ENCODE measurements around the gene PLXNA4. TPM values are rescaled to one million over a fixed set of nuclear protein-coding genes. Genes with fewer than 3 reads are reported as not detected.

PLXNA4 gene
- total RNA-seq, 1 experiment from 2014 or later = not detected

DNA sequence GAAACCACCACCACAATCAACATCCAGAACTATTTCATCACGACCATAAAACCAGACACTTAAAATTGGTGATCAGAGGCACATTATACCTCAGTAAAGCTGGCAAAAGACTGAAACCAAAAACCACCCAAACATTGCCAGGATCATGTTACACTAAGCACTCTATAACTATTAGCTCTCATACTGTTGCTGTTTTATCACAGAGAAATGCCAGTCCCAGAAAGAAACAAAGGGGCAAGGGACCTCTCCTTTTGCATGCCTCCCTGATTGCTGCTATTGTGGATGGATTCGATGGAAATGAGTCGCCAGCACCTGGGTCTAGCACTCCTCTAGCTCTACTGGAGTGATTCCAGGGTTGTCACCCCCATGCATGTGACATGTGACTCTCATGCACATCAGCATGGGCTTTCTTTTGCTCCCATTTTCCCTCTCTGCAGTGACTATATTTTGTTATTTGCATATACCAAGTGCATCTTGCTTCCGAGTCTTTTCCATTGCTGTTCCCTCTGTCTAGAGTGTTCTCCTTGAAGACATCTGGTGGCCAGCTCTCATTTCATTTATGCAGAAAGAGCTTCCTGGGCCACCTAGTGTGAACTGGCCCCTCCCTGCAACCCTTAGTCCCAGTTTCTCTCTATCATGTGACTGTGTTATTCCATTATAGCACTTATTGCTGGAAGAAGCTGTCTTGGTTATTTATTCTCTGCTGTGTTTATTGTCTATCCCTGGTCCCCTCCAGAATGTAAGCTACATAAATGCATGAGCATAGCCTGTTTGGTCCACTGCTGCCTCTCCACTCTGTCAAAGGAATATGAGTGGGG is 300.6 kb downstream of the PLXNA4 start:
- Histone ChIP-seq H2AFZ (ENCODE audit: low read depth, low read length, poor library complexity, severe bottlenecking) (no peak overlapping the region), H3K27ac (ENCODE audit: low read depth, low read length) (no peak overlapping the region), H3K4me3 (replicated peaks in 1 of 2; ENCODE audit: low read depth in 1 of 2, low read length in 2 of 2) (no peak overlapping the region), H3K4me2 (ENCODE audit: low read length) (no peak overlapping the region), H3K4me1 (ENCODE audit: control insufficient read depth in 1 of 2, insufficient read depth in 2 of 2, low read length in 2 of 2) (no peaks in the 10 kb centered on the region), H3K36me3 (ENCODE audit: control insufficient read depth in 1 of 2, insufficient read depth in 2 of 2, low read length in 2 of 2) (no peaks in the 10 kb centered on the region), H3K27me3 (ENCODE audit: insufficient read depth, low read length) (peaks cover 29% of the 10 kb centered on the region; the same call in 1 of the 2 replicates), H3K79me2 (ENCODE audit: insufficient read depth, low read length) (no peaks in the 10 kb centered on the region), H3K9me3 (ENCODE audit: control insufficient read depth in 1 of 2, insufficient read depth in 1 of 2, low read depth in 1 of 2, low read length in 2 of 2) (no peaks in the 10 kb centered on the region), H3K9ac (ENCODE audit: low read length) (no peak overlapping the region), H4K20me1 (ENCODE audit: insufficient read depth) (no peaks in the 10 kb centered on the region), H3K9me2 (ENCODE audit: insufficient read depth) (no peaks in the 10 kb centered on the region)
- BruUV-seq (replicated peaks) = no TSS peak
- ATAC-seq (no peak), DNase-seq (ENCODE audit: low read depth, low spot score) (no peak)
- POLR2A ChIA-PET = no interaction called here
- intact Hi-C loops (cut with micrococcal nuclease) = no loop called here
- RAD21 ChIA-PET (ENCODE audit: low non-redundant PET in 1 of 2, low total read pairs in 2 of 2, uncharacterized antibody in 2 of 2, unreplicated experiment in 2 of 2) = no interaction called here
- no peak for TF ChIP-seq CBX3 (IDR thresholded peaks at IDR 0.05; ENCODE audit: low read depth)
- TF ChIP-seq POLR2AphosphoS5 (IDR thresholded peaks at IDR 0.05; ENCODE audit: low read depth, low read length) = no peak
- no peak for TF ChIP-seq EGR1 (IDR thresholded peaks at IDR 0.05; ENCODE audit: low read depth)
- no peak for TF ChIP-seq EZH2 (IDR thresholded peaks at IDR 0.05)
- TF ChIP-seq FOSL1 (IDR thresholded peaks at IDR 0.05; ENCODE audit: low read depth) = no peak
- no peak for TF ChIP-seq EZH2phosphoT487 (IDR thresholded peaks at IDR 0.05; ENCODE audit: borderline replicate concordance)
- CTCF ChIA-PET = no interaction called here

DNA sequence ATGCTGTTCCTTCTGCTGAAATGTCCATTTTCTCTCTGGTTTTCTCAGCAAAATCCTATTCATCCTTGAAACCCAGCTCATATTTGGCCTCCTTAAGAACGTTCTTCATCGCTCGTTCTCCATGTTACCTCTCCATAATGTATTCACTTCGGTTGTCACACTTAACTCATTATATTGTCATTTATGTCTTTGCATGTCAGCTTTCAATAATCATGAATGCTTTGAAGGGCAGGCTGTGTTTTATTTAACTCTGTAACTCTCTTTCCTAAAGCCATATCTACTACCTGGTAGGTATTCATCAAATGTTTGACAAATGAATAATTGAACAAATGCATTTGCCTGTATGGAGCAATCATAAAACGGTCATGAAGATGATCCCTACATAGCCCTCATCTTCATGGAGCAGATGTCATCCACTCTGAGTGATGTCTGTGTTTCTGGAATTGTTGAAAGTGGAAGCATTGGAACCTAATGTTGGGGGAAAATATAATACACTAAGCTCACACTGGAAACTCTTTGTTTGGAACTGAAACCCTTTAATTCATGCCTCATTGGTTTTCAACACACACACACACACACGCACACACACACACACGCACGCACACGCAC is 303.4 kb downstream of the PLXNA4 start:
- Histone ChIP-seq H3K27ac (ENCODE audit: low read depth, low read length) (no peak overlapping the region), H3K4me3 (replicated peaks in 1 of 2; ENCODE audit: low read depth in 1 of 2, low read length in 2 of 2) (no peak overlapping the region), H3K9me2 (ENCODE audit: insufficient read depth) (no peaks in the 10 kb centered on the region), H3K4me2 (ENCODE audit: low read length) (no peak overlapping the region), H4K20me1 (ENCODE audit: insufficient read depth) (no peaks in the 10 kb centered on the region), H3K9ac (ENCODE audit: low read length) (no peak overlapping the region), H3K36me3 (ENCODE audit: control insufficient read depth in 1 of 2, insufficient read depth in 2 of 2, low read length in 2 of 2) (no peaks in the 10 kb centered on the region), H3K27me3 (ENCODE audit: insufficient read depth, low read length) (peaks cover 27% of the 10 kb centered on the region), H3K9me3 (ENCODE audit: control insufficient read depth in 1 of 2, insufficient read depth in 1 of 2, low read depth in 1 of 2, low read length in 2 of 2) (no peaks in the 10 kb centered on the region), H2AFZ (ENCODE audit: low read depth, low read length, poor library complexity, severe bottlenecking) (no peak overlapping the region), H3K79me2 (ENCODE audit: insufficient read depth, low read length) (no peaks in the 10 kb centered on the region), H3K4me1 (ENCODE audit: control insufficient read depth in 1 of 2, insufficient read depth in 2 of 2, low read length in 2 of 2) (no peaks in the 10 kb centered on the region)
- ChIA-PET RAD21 (ENCODE audit: low non-redundant PET in 1 of 2, low total read pairs in 2 of 2, uncharacterized antibody in 2 of 2, unreplicated experiment in 2 of 2) (no interaction called here), POLR2A (no interaction called here), CTCF (no interaction called here)
- no peak for DNase-seq (ENCODE audit: low read depth, low spot score)
- intact Hi-C loops (cut with micrococcal nuclease) = no loop called here
- ATAC-seq = no peak
- BruUV-seq (replicated peaks) = no TSS peak
- no peak for TF ChIP-seq YY1 (IDR thresholded peaks at IDR 0.05; ENCODE audit: extremely low read depth, insufficient replicate concordance, low read depth, low read length)
- no peak for TF ChIP-seq EGR1 (IDR thresholded peaks at IDR 0.05; ENCODE audit: low read depth)
- TF ChIP-seq TCF7L2 (IDR thresholded peaks at IDR 0.05; ENCODE audit: borderline replicate concordance, extremely low read depth, insufficient read depth, insufficient read length) = no peak
- TF ChIP-seq CBX3 (IDR thresholded peaks at IDR 0.05; ENCODE audit: low read depth) = no peak
- TF ChIP-seq SIN3A (IDR thresholded peaks at IDR 0.05; ENCODE audit: low read depth) = no peak
- TF ChIP-seq, protein P1, sequence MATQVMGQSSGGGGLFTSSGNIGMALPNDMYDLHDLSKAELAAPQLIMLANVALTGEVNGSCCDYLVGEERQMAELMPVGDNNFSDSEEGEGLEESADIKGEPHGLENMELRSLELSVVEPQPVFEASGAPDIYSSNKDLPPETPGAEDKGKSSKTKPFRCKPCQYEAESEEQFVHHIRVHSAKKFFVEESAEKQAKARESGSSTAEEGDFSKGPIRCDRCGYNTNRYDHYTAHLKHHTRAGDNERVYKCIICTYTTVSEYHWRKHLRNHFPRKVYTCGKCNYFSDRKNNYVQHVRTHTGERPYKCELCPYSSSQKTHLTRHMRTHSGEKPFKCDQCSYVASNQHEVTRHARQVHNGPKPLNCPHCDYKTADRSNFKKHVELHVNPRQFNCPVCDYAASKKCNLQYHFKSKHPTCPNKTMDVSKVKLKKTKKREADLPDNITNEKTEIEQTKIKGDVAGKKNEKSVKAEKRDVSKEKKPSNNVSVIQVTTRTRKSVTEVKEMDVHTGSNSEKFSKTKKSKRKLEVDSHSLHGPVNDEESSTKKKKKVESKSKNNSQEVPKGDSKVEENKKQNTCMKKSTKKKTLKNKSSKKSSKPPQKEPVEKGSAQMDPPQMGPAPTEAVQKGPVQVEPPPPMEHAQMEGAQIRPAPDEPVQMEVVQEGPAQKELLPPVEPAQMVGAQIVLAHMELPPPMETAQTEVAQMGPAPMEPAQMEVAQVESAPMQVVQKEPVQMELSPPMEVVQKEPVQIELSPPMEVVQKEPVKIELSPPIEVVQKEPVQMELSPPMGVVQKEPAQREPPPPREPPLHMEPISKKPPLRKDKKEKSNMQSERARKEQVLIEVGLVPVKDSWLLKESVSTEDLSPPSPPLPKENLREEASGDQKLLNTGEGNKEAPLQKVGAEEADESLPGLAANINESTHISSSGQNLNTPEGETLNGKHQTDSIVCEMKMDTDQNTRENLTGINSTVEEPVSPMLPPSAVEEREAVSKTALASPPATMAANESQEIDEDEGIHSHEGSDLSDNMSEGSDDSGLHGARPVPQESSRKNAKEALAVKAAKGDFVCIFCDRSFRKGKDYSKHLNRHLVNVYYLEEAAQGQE (IDR thresholded peaks at IDR 0.05; ENCODE audit: low read depth) = no peak
- no peak for TF ChIP-seq JUND (IDR thresholded peaks at IDR 0.05)
- TF ChIP-seq ZNF274 (IDR thresholded peaks at IDR 0.05; ENCODE audit: low read depth, low read length) = no peak
- TF ChIP-seq, protein P2, sequence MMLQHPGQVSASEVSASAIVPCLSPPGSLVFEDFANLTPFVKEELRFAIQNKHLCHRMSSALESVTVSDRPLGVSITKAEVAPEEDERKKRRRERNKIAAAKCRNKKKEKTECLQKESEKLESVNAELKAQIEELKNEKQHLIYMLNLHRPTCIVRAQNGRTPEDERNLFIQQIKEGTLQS (IDR thresholded peaks at IDR 0.05) = no peak
- no peak for TF ChIP-seq ELF1 (IDR thresholded peaks at IDR 0.05; ENCODE audit: borderline replicate concordance, low read depth)
- TF ChIP-seq SRF (IDR thresholded peaks at IDR 0.05; ENCODE audit: low read depth) = no peak
